ENCODE data around the gene ZMYND8. TPM values are rescaled to one million over a fixed set of nuclear protein-coding genes. Genes with fewer than 3 reads are reported as not detected.

The ZMYND8 gene
- total RNA-seq, 4 donors from 2014 or later, result 29.7 to 42.4 (median 30.9) TPM

GRCh38 chr20:47304287-47304686 lies 52.2 kb downstream of the ZMYND8 start:
- H3K36me3 ChIP-seq, result no peaks in the 10 kb centered on the region
- H3K4me3 ChIP-seq (replicated peaks in 1 of 3), result no peak overlapping the region
- no peak for DNase-seq
- no peaks in the 10 kb centered on the region for H3K27me3 ChIP-seq
- peak overlapping the region; percentile 30 to 70 (median 39) for H3K27ac ChIP-seq
- H3K4me1 ChIP-seq, result peaks cover 22 to 31% of the 10 kb centered on the region in 2 donors
- WGBS, 2 donors, result 77 to 80% methylated on average over 3 of the region's 3 CpGs
- no peak for TF ChIP-seq POLR2A (IDR thresholded peaks at IDR 0.05)
- TF ChIP-seq, protein P1, sequence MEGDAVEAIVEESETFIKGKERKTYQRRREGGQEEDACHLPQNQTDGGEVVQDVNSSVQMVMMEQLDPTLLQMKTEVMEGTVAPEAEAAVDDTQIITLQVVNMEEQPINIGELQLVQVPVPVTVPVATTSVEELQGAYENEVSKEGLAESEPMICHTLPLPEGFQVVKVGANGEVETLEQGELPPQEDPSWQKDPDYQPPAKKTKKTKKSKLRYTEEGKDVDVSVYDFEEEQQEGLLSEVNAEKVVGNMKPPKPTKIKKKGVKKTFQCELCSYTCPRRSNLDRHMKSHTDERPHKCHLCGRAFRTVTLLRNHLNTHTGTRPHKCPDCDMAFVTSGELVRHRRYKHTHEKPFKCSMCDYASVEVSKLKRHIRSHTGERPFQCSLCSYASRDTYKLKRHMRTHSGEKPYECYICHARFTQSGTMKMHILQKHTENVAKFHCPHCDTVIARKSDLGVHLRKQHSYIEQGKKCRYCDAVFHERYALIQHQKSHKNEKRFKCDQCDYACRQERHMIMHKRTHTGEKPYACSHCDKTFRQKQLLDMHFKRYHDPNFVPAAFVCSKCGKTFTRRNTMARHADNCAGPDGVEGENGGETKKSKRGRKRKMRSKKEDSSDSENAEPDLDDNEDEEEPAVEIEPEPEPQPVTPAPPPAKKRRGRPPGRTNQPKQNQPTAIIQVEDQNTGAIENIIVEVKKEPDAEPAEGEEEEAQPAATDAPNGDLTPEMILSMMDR (IDR thresholded peaks at IDR 0.05), result peak in 1 of 6 experiments; percentile 3
- intact Hi-C loops (cut with DNase I), result no loop called here
- no peaks in the 10 kb centered on the region for H3K9me3 ChIP-seq

DNA sequence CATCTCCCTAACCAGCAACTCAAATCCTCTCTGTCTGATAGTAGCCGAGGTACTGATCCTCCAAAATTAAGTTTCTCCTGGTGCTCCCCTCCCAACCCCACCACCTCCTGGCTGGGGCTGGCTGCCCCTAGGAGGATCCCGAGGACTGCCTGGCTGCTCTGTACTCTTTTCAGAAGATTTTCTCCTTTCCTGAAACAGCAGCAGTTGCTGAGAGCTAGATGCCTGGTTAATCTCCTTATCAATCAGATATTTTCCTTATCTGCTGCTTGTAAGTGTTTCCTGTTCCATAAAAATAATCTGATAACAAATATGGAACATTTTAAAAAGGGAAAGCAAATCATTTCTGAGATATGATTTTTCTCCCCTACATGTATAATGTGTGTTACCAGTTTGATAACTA lies 52.8 kb downstream of the ZMYND8 start:
- Histone ChIP-seq H3K27ac (peak overlapping the region; percentile 30 to 70 (median 39)), H3K36me3 (no peaks in the 10 kb centered on the region), H3K4me1 (peaks cover 21 to 26% of the 10 kb centered on the region in 2 donors), H3K27me3 (no peaks in the 10 kb centered on the region), H3K9me3 (no peaks in the 10 kb centered on the region), H3K4me3 (replicated peaks in 1 of 3) (no peak overlapping the region)
- intact Hi-C loops (cut with DNase I), result no loop called here
- DNase-seq, result no peak
- no peak for TF ChIP-seq POLR2A (IDR thresholded peaks at IDR 0.05)
- TF ChIP-seq, protein P1 (IDR thresholded peaks at IDR 0.05), result peak in 1 of 6 experiments; percentile 2
- WGBS, 2 donors, result 46 to 48% methylated on average over 2 of the region's 2 CpGs

DNA sequence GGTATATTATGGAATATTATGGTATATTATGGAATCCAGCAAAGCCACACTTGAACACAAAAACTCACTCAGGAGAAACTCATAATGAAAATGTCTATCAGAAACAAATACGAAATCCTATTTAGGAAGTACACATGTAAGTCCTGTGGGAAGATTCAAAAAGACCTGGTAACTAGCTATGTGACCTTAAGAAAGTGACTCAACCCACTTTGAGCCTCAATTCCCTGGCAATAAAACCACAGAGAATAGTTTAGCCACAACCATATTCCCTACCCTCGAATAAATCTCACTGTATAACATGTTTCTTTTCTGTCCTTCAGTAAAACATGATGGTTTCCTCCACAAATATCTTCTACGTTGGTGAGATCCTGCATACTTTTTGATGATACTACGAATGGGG lies 56.4 kb downstream of the ZMYND8 start:
- no peak overlapping the region for H3K27ac ChIP-seq
- WGBS, 2 donors, result 96% methylated on average over 4 of the region's 4 CpGs
- no peak for DNase-seq
- TF ChIP-seq, protein P1 (IDR thresholded peaks at IDR 0.05), result no peak
- no peak for TF ChIP-seq POLR2A (IDR thresholded peaks at IDR 0.05)
- peaks cover 0 to 10% of the 10 kb centered on the region in 2 donors for H3K36me3 ChIP-seq
- intact Hi-C loops (cut with DNase I), result no loop called here
- H3K9me3 ChIP-seq, result no peaks in the 10 kb centered on the region
- H3K4me1 ChIP-seq, result peaks cover 21 to 38% of the 10 kb centered on the region in 2 donors
- no peaks in the 10 kb centered on the region for H3K27me3 ChIP-seq
- no peak overlapping the region for H3K4me3 ChIP-seq (replicated peaks in 1 of 3)

DNA sequence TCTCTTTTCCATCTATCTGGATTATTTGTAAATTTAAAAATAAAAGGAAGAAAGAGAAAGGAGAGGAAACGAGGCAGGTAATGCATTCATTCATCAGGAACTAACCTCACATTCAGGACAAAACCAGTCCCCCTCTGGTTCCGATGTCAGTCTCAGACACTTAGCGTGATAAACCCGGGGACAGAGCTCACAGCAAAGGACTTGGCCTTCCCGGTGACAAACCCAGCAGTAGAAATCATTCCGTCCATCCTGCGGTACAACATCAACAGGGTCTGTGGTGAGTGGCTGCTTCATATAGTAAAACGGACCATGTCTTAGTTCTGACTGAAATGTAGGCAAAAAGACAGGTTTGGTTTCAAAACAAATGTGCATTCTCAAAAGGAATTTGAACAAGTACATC lies 57.9 kb downstream of the ZMYND8 start:
- Histone ChIP-seq H3K27me3 (no peaks in the 10 kb centered on the region), H3K9me3 (no peaks in the 10 kb centered on the region), H3K27ac (no peak overlapping the region), H3K4me1 (peaks cover 16 to 28% of the 10 kb centered on the region in 2 donors), H3K36me3 (peaks cover 0 to 10% of the 10 kb centered on the region in 2 donors), H3K4me3 (replicated peaks in 1 of 3) (no peak overlapping the region)
- no peak for DNase-seq
- no peak for TF ChIP-seq POLR2A (IDR thresholded peaks at IDR 0.05)
- TF ChIP-seq, protein P1 (IDR thresholded peaks at IDR 0.05), result no peak
- intact Hi-C loops (cut with DNase I), result no loop called here
- 90% methylated on average over 8 of the region's 8 CpGs for WGBS, 2 donors

- Histone ChIP-seq H3K4me1 (peaks cover 8 to 19% of the 10 kb centered on the region in 2 donors), H3K9me3 (no peaks in the 10 kb centered on the region), H3K4me3 (replicated peaks in 1 of 3) (no peak overlapping the region), H3K27me3 (no peaks in the 10 kb centered on the region), H3K36me3 (peaks cover 0 to 10% of the 10 kb centered on the region in 2 donors), H3K27ac (peak overlapping the region in 1 of 3 donors; percentile 63)
- 91 to 93% methylated on average over 4 of the region's 4 CpGs for WGBS, 2 donors
- no peak for DNase-seq
- TF ChIP-seq POLR2A (IDR thresholded peaks at IDR 0.05), result no peak
- TF ChIP-seq, protein P1 (IDR thresholded peaks at IDR 0.05), result no peak
- intact Hi-C loops (cut with DNase I), result no loop called here
These were observed 58.8 kb downstream of the ZMYND8 start for GRCh38 chr20:47297746-47298145.

Data from thyroid gland (tissue), 4 donors.